WTC11 (cell line): ENCODE measurements around the gene RNF169. TPM values are rescaled to one million over a fixed set of nuclear protein-coding genes. Genes with fewer than 3 reads are reported as not detected.
A peak's percentile ranks its signal among the peaks of the same experiment; 100 is the strongest.

Experiments
- ATAC-seq: fragments of 200-7000 bp; cut with Tn5 transposase; 2 replicates; pipeline ENCODE4 v1.10.0; 2021; ENCODE audit warnings: mild to moderate bottlenecking, moderate library complexity
- CTCF ChIA-PET: fragments of 300-600 bp; sonication (Branson Sonifier 250); formaldehyde crosslinking; loops from one replicate; lab custom pipeline; 2021; ENCODE audit warnings: antibody characterized with exemption; lab: Charles Lee
- POLR2A ChIA-PET: fragments of 350-600 bp; sonication (Branson Sonifier 250); formaldehyde crosslinking; loops from one replicate; lab custom pipeline; 2021; ENCODE audit warnings: antibody characterized with exemption; lab: Charles Lee
- DNase-seq: peaks from one replicate; pipeline ENCODE4 v3.0.0; 2021; ENCODE audit warnings: low spot score
- H3K27ac Mint-ChIP-seq: 2 replicates; pipeline ENCODE4 v1.8.0; 2021; ENCODE audit warnings: mixed read lengths
- H3K27me3 Mint-ChIP-seq: 2 replicates; pipeline ENCODE4 v1.8.0; 2021; ENCODE audit warnings: low read depth, mild to moderate bottlenecking, moderate library complexity, mixed read lengths
- H3K36me3 Mint-ChIP-seq: 2 replicates; pipeline ENCODE4 v1.8.0; 2021; ENCODE audit warnings: mixed read lengths
- H3K4me1 Mint-ChIP-seq: 2 replicates; pipeline ENCODE4 v1.8.0; 2022; ENCODE audit warnings: mixed read lengths
- H3K4me3 Mint-ChIP-seq: 2 replicates; pipeline ENCODE4 v1.8.0; 2021; ENCODE audit warnings: mild to moderate bottlenecking, moderate library complexity, mixed read lengths
- H3K9me3 Mint-ChIP-seq: 2 replicates; pipeline ENCODE4 v1.8.0; 2021; ENCODE audit warnings: mixed read lengths
- CBFB ChIP-seq: sonication (generic); formaldehyde crosslinking; IDR thresholded peaks from 2 replicates; pipeline ENCODE4 v1.8.1; 2022; ENCODE audit warnings: mild to moderate bottlenecking, low read depth, missing genetic modification reagents
- CREB1 ChIP-seq: sonication (generic); formaldehyde crosslinking; IDR thresholded peaks from 2 replicates; pipeline ENCODE4 v1.8.0; 2023; ENCODE audit warnings: mild to moderate bottlenecking, missing genetic modification reagents
- FOXK1 ChIP-seq: sonication (generic); formaldehyde crosslinking; IDR thresholded peaks from 2 replicates; pipeline ENCODE4 v1.8.0; 2022; ENCODE audit warnings: mild to moderate bottlenecking, moderate library complexity, missing genetic modification reagents
- HMGA2 ChIP-seq: fragments of 250-450 bp; sonication (Bioruptor Pico); IDR thresholded peaks from 2 replicates; pipeline ENCODE4 v1.4.0; 2021; ENCODE audit warnings: mild to moderate bottlenecking, moderate library complexity
- JAZF1 ChIP-seq: fragments of 250-450 bp; sonication (Bioruptor Pico); IDR thresholded peaks from 2 replicates; pipeline ENCODE4 v1.9.0; 2021; ENCODE audit warnings: moderate library complexity, mild to moderate bottlenecking, inconsistent platforms
- KAT7 ChIP-seq: sonication (generic); formaldehyde crosslinking; IDR thresholded peaks from 2 replicates; pipeline ENCODE4 v1.8.1; 2023; ENCODE audit warnings: missing genetic modification reagents, mild to moderate bottlenecking, borderline replicate concordance
- NR1H2 ChIP-seq: sonication (generic); formaldehyde crosslinking; IDR thresholded peaks from 2 replicates; pipeline ENCODE4 v1.9.0; 2021; ENCODE audit warnings: mild to moderate bottlenecking, moderate library complexity, missing genetic modification reagents
- NR2C2 ChIP-seq: sonication (generic); formaldehyde crosslinking; IDR thresholded peaks from 2 replicates; pipeline ENCODE4 v1.8.0; 2022; ENCODE audit warnings: mild to moderate bottlenecking, missing genetic modification reagents
- RELA ChIP-seq: sonication (generic); formaldehyde crosslinking; IDR thresholded peaks from 2 replicates; pipeline ENCODE4 v1.8.1; 2022; ENCODE audit warnings: missing genetic modification reagents, mild to moderate bottlenecking, borderline replicate concordance
- TP53 ChIP-seq: sonication (generic); formaldehyde crosslinking; IDR thresholded peaks from 2 replicates; pipeline ENCODE4 v1.8.1; 2023; ENCODE audit warnings: mild to moderate bottlenecking, missing genetic modification reagents
- ZNF121 ChIP-seq: sonication (generic); formaldehyde crosslinking; IDR thresholded peaks from 2 replicates; pipeline ENCODE4 v1.8.0; 2023; ENCODE audit warnings: missing genetic modification reagents
- ZNF138 ChIP-seq: sonication (generic); formaldehyde crosslinking; conservative IDR thresholded peaks from 2 replicates; pipeline ENCODE4 v1.8.1; 2022; ENCODE audit warnings: mild to moderate bottlenecking, moderate library complexity, missing genetic modification reagents
- ZNF232 ChIP-seq: sonication (generic); formaldehyde crosslinking; IDR thresholded peaks from 2 replicates; pipeline ENCODE4 v1.8.0; 2022; ENCODE audit warnings: mild to moderate bottlenecking, missing genetic modification reagents
- ZNF263 ChIP-seq: sonication (generic); formaldehyde crosslinking; IDR thresholded peaks from 2 replicates; pipeline ENCODE4 v1.8.1; 2022; ENCODE audit warnings: low read depth, mild to moderate bottlenecking, moderate library complexity, missing genetic modification reagents
- ZNF317 ChIP-seq: sonication (generic); formaldehyde crosslinking; IDR thresholded peaks from 2 replicates; pipeline ENCODE4 v1.8.1; 2023; ENCODE audit warnings: low read depth, mild to moderate bottlenecking, moderate library complexity, missing genetic modification reagents, borderline replicate concordance
- total RNA-seq: library from RNA; stranded (reverse); gene quantifications from 3 replicates; pipeline ENCODE4 v1.2.3, GENCODE V29; 2021
- TF ChIP-seq, protein P1 (sequence below): fragments of 250-450 bp; sonication (Bioruptor Pico); IDR thresholded peaks from 2 replicates; pipeline ENCODE4 v1.9.0; 2021; ENCODE audit warnings: mild to moderate bottlenecking
- TF ChIP-seq, protein P2 (sequence below): sonication (generic); formaldehyde crosslinking; IDR thresholded peaks from 2 replicates; pipeline ENCODE4 v1.8.0; 2022; ENCODE audit warnings: mild to moderate bottlenecking, missing genetic modification reagents
- TF ChIP-seq, protein P3 (sequence below): sonication (generic); formaldehyde crosslinking; IDR thresholded peaks from 2 replicates; pipeline ENCODE4 v1.8.1; 2023; ENCODE audit warnings: mild to moderate bottlenecking, missing genetic modification reagents, borderline replicate concordance

RNF169 gene
- total RNA-seq, 1 experiment from 2014 or later: 13.6 TPM

DNA sequence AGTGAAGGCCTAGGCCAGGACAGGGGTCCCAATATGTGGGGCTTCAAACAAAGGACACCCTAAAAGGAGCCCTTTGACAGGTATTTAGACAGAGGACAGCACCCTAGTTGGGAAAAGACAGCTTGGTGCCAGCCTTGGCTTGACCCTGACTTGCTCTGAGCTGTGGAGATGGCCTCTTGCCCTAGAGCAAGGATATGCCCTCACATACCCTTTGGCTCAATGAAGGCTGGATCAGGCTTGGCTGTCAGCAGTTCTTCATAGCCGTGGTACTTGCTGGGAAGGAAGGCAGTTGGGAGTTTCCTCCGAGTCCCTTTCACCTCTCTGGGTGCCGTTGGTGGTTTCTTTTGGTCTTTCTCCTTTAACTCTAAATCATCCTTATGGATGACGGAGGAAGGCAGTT lies 96.2 kb downstream of the RNF169 start:
- H3K36me3 Mint-ChIP-seq: peaks cover 9% of the 10 kb centered on the region
- no peak overlapping the region for H3K27ac Mint-ChIP-seq
- no peaks in the 10 kb centered on the region for H3K9me3 Mint-ChIP-seq
- ATAC-seq (no peak), DNase-seq (no peak)
- POLR2A ChIA-PET: interaction anchor here (0.6 kb wide), 1 partner anchor 144 kb away, joined by 3 read pairs; no protein-coding TSS in a partner anchor
- no peak for TF ChIP-seq ZNF232
- H3K4me1 Mint-ChIP-seq: peaks cover 18% of the 10 kb centered on the region
- CTCF ChIA-PET: no interaction called here
- no peaks in the 10 kb centered on the region for H3K27me3 Mint-ChIP-seq
- H3K4me3 Mint-ChIP-seq: no peak overlapping the region

DNA sequence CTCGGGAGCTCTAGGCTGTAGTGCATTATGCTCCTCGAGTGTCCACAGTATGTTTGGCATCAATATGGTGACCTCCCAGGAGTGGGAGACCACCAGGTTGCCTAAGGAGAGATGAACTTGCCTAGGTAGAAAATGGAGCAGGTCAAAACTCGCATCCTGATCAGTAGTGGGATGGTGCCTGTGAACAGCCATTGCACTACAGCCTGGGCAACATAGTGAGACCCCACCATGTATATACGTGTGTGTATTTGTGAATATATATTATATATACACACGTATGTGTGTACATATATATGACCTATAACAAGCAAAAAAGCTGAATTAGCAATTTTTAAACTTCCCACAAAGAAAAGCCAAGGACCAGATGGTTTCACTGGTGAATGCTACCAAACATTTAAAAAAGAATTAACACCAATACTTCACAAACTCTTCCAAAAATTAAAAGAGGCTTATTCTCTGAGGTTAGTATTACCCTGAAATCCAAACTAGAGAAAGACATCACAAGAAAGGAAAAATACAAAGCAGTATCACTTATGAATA lies 97.4 kb downstream of the RNF169 start:
- Mint-ChIP-seq H3K4me3 (no peak overlapping the region), H3K27ac (no peak overlapping the region), H3K4me1 (peaks cover 21% of the 10 kb centered on the region), H3K27me3 (no peaks in the 10 kb centered on the region), H3K36me3 (peaks cover 9% of the 10 kb centered on the region), H3K9me3 (no peaks in the 10 kb centered on the region)
- no peak for TF ChIP-seq NR1H2 (CRISPR knock-in tag)
- peak; percentile 82 for TF ChIP-seq ZNF121 (CRISPR knock-in tag)
- ATAC-seq: no peak
- ChIA-PET CTCF (interaction anchor here (1.0 kb wide), 1 partner anchor 106 kb away, joined by 5 read pairs; no protein-coding TSS in a partner anchor), POLR2A (no interaction called here)
- no peak for DNase-seq

GRCh38 chr11:74846770-74847169 lies 98.1 kb downstream of the RNF169 start:
- DNase-seq (no peak), ATAC-seq (no peak)
- Mint-ChIP-seq H3K36me3 (peaks cover 9% of the 10 kb centered on the region), H3K27ac (no peak overlapping the region), H3K27me3 (no peaks in the 10 kb centered on the region), H3K9me3 (no peaks in the 10 kb centered on the region), H3K4me1 (peaks cover 21% of the 10 kb centered on the region), H3K4me3 (no peak overlapping the region)
- TF ChIP-seq, protein P1, sequence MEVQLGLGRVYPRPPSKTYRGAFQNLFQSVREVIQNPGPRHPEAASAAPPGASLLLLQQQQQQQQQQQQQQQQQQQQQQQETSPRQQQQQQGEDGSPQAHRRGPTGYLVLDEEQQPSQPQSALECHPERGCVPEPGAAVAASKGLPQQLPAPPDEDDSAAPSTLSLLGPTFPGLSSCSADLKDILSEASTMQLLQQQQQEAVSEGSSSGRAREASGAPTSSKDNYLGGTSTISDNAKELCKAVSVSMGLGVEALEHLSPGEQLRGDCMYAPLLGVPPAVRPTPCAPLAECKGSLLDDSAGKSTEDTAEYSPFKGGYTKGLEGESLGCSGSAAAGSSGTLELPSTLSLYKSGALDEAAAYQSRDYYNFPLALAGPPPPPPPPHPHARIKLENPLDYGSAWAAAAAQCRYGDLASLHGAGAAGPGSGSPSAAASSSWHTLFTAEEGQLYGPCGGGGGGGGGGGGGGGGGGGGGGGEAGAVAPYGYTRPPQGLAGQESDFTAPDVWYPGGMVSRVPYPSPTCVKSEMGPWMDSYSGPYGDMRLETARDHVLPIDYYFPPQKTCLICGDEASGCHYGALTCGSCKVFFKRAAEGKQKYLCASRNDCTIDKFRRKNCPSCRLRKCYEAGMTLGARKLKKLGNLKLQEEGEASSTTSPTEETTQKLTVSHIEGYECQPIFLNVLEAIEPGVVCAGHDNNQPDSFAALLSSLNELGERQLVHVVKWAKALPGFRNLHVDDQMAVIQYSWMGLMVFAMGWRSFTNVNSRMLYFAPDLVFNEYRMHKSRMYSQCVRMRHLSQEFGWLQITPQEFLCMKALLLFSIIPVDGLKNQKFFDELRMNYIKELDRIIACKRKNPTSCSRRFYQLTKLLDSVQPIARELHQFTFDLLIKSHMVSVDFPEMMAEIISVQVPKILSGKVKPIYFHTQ (CRISPR knock-in tag): no peak
- no peak for TF ChIP-seq KAT7
- no peak for TF ChIP-seq HMGA2 (CRISPR knock-in tag)
- ChIA-PET CTCF (interaction anchor here (0.6 to 1.3 kb wide), 3 partner anchors 63 to 679 kb away, joined by 3 to 5 read pairs (median 3); no protein-coding TSS in a partner anchor), POLR2A (no interaction called here)

DNA sequence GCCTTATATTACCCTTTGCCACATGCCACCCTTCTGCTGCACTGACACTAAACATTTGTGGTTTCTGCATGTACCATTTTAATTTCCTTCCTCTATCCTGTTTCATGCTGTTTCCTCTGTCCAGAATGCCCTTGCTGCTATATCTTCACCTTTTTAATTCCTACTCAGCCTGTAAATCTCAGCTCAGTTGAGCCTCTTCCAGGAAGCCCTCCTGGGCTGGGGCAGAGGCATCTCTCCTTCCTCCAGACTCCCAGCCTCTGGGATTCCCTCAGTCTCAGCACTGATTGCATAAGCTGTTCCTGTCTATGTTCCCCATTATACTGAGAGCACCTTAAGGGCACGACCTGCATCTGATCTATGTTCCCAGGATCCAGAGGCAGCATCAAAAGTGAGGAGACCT lies 98.7 kb downstream of the RNF169 start:
- H3K9me3 Mint-ChIP-seq: no peaks in the 10 kb centered on the region
- H3K36me3 Mint-ChIP-seq: peaks cover 9% of the 10 kb centered on the region
- peaks cover 21% of the 10 kb centered on the region for H3K4me1 Mint-ChIP-seq
- no peak for DNase-seq
- ChIA-PET POLR2A (no interaction called here), CTCF (interaction anchor here (0.6 to 1.3 kb wide), 3 partner anchors 62 to 678 kb away, joined by 3 to 5 read pairs (median 3); no protein-coding TSS in a partner anchor)
- no peak overlapping the region for H3K4me3 Mint-ChIP-seq
- ATAC-seq: no peak
- H3K27ac Mint-ChIP-seq: no peak overlapping the region
- no peak for TF ChIP-seq RELA (CRISPR knock-in tag)
- TF ChIP-seq, protein P2, sequence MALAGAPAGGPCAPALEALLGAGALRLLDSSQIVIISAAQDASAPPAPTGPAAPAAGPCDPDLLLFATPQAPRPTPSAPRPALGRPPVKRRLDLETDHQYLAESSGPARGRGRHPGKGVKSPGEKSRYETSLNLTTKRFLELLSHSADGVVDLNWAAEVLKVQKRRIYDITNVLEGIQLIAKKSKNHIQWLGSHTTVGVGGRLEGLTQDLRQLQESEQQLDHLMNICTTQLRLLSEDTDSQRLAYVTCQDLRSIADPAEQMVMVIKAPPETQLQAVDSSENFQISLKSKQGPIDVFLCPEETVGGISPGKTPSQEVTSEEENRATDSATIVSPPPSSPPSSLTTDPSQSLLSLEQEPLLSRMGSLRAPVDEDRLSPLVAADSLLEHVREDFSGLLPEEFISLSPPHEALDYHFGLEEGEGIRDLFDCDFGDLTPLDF (CRISPR knock-in tag): no peak
- no peak for TF ChIP-seq JAZF1 (CRISPR knock-in tag)
- no peak for TF ChIP-seq ZNF317 (CRISPR knock-in tag)
- no peak for TF ChIP-seq CREB1 (CRISPR knock-in tag)
- TF ChIP-seq CBFB (CRISPR knock-in tag): no peak
- no peak for TF ChIP-seq NR2C2 (CRISPR knock-in tag)
- no peak for TF ChIP-seq ZNF138 (CRISPR knock-in tag)
- TF ChIP-seq ZNF263 (CRISPR knock-in tag): no peak
- TF ChIP-seq FOXK1 (CRISPR knock-in tag): no peak
- TF ChIP-seq TP53 (CRISPR knock-in tag): no peak
- TF ChIP-seq, protein P3, sequence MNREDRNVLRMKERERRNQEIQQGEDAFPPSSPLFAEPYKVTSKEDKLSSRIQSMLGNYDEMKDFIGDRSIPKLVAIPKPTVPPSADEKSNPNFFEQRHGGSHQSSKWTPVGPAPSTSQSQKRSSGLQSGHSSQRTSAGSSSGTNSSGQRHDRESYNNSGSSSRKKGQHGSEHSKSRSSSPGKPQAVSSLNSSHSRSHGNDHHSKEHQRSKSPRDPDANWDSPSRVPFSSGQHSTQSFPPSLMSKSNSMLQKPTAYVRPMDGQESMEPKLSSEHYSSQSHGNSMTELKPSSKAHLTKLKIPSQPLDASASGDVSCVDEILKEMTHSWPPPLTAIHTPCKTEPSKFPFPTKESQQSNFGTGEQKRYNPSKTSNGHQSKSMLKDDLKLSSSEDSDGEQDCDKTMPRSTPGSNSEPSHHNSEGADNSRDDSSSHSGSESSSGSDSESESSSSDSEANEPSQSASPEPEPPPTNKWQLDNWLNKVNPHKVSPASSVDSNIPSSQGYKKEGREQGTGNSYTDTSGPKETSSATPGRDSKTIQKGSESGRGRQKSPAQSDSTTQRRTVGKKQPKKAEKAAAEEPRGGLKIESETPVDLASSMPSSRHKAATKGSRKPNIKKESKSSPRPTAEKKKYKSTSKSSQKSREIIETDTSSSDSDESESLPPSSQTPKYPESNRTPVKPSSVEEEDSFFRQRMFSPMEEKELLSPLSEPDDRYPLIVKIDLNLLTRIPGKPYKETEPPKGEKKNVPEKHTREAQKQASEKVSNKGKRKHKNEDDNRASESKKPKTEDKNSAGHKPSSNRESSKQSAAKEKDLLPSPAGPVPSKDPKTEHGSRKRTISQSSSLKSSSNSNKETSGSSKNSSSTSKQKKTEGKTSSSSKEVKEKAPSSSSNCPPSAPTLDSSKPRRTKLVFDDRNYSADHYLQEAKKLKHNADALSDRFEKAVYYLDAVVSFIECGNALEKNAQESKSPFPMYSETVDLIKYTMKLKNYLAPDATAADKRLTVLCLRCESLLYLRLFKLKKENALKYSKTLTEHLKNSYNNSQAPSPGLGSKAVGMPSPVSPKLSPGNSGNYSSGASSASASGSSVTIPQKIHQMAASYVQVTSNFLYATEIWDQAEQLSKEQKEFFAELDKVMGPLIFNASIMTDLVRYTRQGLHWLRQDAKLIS: no peak
- TF ChIP-seq, all 79 proteins: peak for 0
- H3K27me3 Mint-ChIP-seq: no peaks in the 10 kb centered on the region
